ENCODE measurements around the gene GPR37L1. TPM values are rescaled to one million over a fixed set of nuclear protein-coding genes. Genes with fewer than 3 reads are reported as not detected.

GPR37L1 gene
- total and polyA plus RNA-seq, 2 of the 8 experiments (the other 6 are each of a cell fraction or from before 2014, with no cell fraction given), result 0.13 to 0.23 TPM

GRCh38 chr1:202106340-202107254 is 16.1 kb upstream of the GPR37L1 start (continued):
- TF ChIP-seq KDM5A (IDR thresholded peaks at IDR 0.05; ENCODE audit: low read length) (no peak), EP300 (IDR thresholded peaks at IDR 0.05; ENCODE audit: borderline replicate concordance in 1 of 2, low read depth in 2 of 2, low read length in 2 of 2) (no peak), EGR1 (IDR thresholded peaks at IDR 0.05; ENCODE audit: borderline replicate concordance, low read depth, low read length) (no peak), MAFK (IDR thresholded peaks at IDR 0.05; ENCODE audit: low read depth, low read length) (no peak), POLR2A (IDR thresholded peaks at IDR 0.05; ENCODE audit: control extremely low read depth in 1 of 2, low read depth in 2 of 2, low read length in 2 of 2) (no peak)
